ENCODE data around the gene PPP1R11. TPM values are rescaled to one million over a fixed set of nuclear protein-coding genes. Genes with fewer than 3 reads are reported as not detected.

The PPP1R11 gene
- total RNA-seq, 2 donors from 2014 or later, result 18.9 to 34.3 TPM

DNA sequence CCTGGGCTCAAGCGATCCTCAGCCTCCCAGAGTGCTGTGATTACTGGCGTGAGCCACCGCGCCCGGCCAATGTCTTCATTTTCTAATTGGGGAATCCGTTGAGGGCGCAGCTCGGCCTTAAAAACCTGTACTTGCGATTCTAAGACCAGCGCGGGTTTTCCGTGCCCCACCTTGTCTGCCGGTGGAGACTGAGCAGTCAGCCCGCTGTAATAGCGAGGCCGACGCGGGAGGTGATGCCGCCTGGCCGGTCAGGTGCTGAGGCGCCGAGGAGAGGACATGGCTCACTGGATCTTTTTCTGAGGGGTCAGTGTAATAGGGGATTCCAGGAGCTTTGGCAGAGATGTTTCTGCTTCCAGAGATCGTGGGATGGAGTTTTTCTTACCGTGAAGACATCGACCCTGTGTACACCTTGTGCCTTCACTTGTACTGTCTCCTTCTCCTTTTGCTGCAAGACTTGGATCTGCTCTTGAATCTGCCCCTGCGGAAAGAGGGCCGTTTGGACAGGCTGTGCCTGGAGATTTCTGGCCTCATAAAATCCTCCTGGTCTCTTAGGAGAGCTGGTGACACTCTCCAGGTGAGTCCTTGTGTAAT lies 44.4 kb downstream of the PPP1R11 start:
- H3K4me1 ChIP-seq, result no peaks in the 10 kb centered on the region
- intact Hi-C loops (cut with DNase I), result no loop called here
- DNase-seq, result no peak
- no peak overlapping the region for H3K27ac ChIP-seq
- H3K9me3 ChIP-seq, result no peaks in the 10 kb centered on the region
- no peak overlapping the region for H3K4me3 ChIP-seq
- WGBS, 2 donors, result 37% methylated on average over 14 to 26 of the region's 27 CpGs
- H3K36me3 ChIP-seq (replicated peaks in 1 of 2; ENCODE audit: insufficient read depth in 1 of 2, low read depth in 2 of 2), result no peaks in the 10 kb centered on the region
- H3K27me3 ChIP-seq, result no peaks in the 10 kb centered on the region
- TF ChIP-seq CTCF (IDR thresholded peaks at IDR 0.05), result no peak
- no peak for TF ChIP-seq POLR2A (IDR thresholded peaks at IDR 0.05)
- ATAC-seq, result no peak

GRCh38 chr6:30112402-30112994 lies 45.5 kb downstream of the PPP1R11 start:
- ATAC-seq, result no peak
- intact Hi-C loops (cut with DNase I), result no loop called here
- no peak overlapping the region for H3K27ac ChIP-seq
- H3K9me3 ChIP-seq, result no peaks in the 10 kb centered on the region
- H3K4me1 ChIP-seq, result no peaks in the 10 kb centered on the region
- no peak for DNase-seq
- WGBS, 2 donors, result 65 to 67% methylated on average over 9 to 10 of the region's 10 CpGs
- TF ChIP-seq CTCF (IDR thresholded peaks at IDR 0.05) (no peak), POLR2A (IDR thresholded peaks at IDR 0.05) (no peak)
- H3K27me3 ChIP-seq, result no peaks in the 10 kb centered on the region
- H3K4me3 ChIP-seq, result no peak overlapping the region
- no peaks in the 10 kb centered on the region for H3K36me3 ChIP-seq (replicated peaks in 1 of 2; ENCODE audit: insufficient read depth in 1 of 2, low read depth in 2 of 2)

GRCh38 chr6:30113003-30113759 lies 46.2 kb downstream of the PPP1R11 start, which contains the start of gene TRIM31:
TRIM31 (minus strand) TSS chr6:30113090; CDS start chr6:30112805, 285 bp downstream.
- no peak within 1 kb of the TSS for H3K4me3 ChIP-seq
- intact Hi-C loops (cut with DNase I), result no loop called here
- H3K36me3 ChIP-seq (replicated peaks in 1 of 2; ENCODE audit: insufficient read depth in 1 of 2, low read depth in 2 of 2), result no peaks in the 10 kb centered on the region
- H3K27me3 ChIP-seq, result no peaks in the 10 kb centered on the region
- no peak for ATAC-seq
- H3K4me1 ChIP-seq, result no peaks in the 10 kb centered on the region
- no peaks in the 10 kb centered on the region for H3K9me3 ChIP-seq
- TF ChIP-seq POLR2A (IDR thresholded peaks at IDR 0.05) (no peak), CTCF (IDR thresholded peaks at IDR 0.05) (no peak)
- WGBS, 2 donors, result 44 to 49% methylated on average over 3 of the region's 3 CpGs
- no peak for DNase-seq
- no peak within 1 kb of the TSS for H3K27ac ChIP-seq

DNA sequence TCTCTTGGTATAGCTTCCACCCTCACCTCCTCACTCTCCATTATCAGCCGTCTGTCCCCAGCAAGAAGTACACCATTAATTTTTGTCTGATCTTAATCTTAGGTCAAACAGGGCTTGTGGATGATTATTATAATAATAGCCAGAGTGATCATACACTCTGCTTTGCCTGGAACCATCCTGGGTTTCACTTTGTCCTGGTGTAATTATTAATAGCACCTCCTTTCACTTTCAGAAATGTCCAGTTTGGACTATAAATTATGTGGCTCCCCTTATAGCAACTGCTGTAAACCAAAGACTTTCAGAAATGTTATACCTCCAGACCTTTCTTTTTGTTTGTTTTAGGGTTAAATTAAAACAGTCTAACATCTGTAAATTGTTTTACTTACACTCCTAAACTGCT lies 46.8 kb downstream of the PPP1R11 start:
- Histone ChIP-seq H3K27me3 (no peaks in the 10 kb centered on the region), H3K36me3 (replicated peaks in 1 of 2; ENCODE audit: insufficient read depth in 1 of 2, low read depth in 2 of 2) (no peaks in the 10 kb centered on the region), H3K27ac (no peak overlapping the region), H3K9me3 (no peaks in the 10 kb centered on the region), H3K4me3 (no peak overlapping the region), H3K4me1 (no peaks in the 10 kb centered on the region)
- WGBS, 2 donors, result 25 to 29% methylated on average over 1 of the region's 1 CpG
- ATAC-seq, result no peak
- intact Hi-C loops (cut with DNase I), result no loop called here
- TF ChIP-seq POLR2A (IDR thresholded peaks at IDR 0.05) (no peak), CTCF (IDR thresholded peaks at IDR 0.05) (no peak)
- no peak for DNase-seq

All from body of pancreas (tissue), 4 donors.